Measurements from ENCODE around the gene BABAM2. TPM values are rescaled to one million over a fixed set of nuclear protein-coding genes. Genes with fewer than 3 reads are reported as not detected.

The BABAM2 gene
- total RNA-seq, 1 experiment from 2014 or later, result 16.3 TPM

- no peak overlapping the region for H3K4me2 ChIP-seq (ENCODE audit: low read length)
- ATAC-seq, result no peak
- H4K20me1 ChIP-seq (ENCODE audit: low read length), result no peaks in the 10 kb centered on the region
- H3F3A ChIP-seq (ENCODE audit: low read length, unreplicated experiment), result peaks cover 6% of the 10 kb centered on the region
- H3K4me1 ChIP-seq (ENCODE audit: insufficient read depth, low read length), result peaks cover 36% of the 10 kb centered on the region
- DNase-seq, result no peak
- no TSS peak for BruUV-seq (replicated peaks)
- POLR2A ChIA-PET (ENCODE audit: unreplicated experiment), result no interaction called here
- no peaks in the 10 kb centered on the region for H3K9me2 ChIP-seq (replicated peaks; ENCODE audit: low read length)
- no peak overlapping the region for H3K9ac ChIP-seq (ENCODE audit: low read length)
- intact Hi-C loops (cut with micrococcal nuclease), result loop anchor here (10.0 kb wide), 1 partner anchor 245 kb away; no protein-coding TSS in a partner anchor
- no peak overlapping the region for H2AFZ ChIP-seq (ENCODE audit: low read length)
- no peak for TF ChIP-seq EZH2phosphoT487 (IDR thresholded peaks at IDR 0.05; ENCODE audit: borderline replicate concordance, low read length)
- TF ChIP-seq EZH2 (IDR thresholded peaks at IDR 0.05; ENCODE audit: low read length, unreplicated experiment), result no peak
- no peaks in the 10 kb centered on the region for H3K36me3 ChIP-seq (ENCODE audit: low read depth, low read length)
- H3K27ac ChIP-seq (ENCODE audit: low read length), result no peak overlapping the region
- CTCF ChIA-PET, result no interaction called here
- no peaks in the 10 kb centered on the region for H3K27me3 ChIP-seq (ENCODE audit: low read length)
- no peaks in the 10 kb centered on the region for H3K9me3 ChIP-seq (ENCODE audit: low read length)
- no peak overlapping the region for H3K4me3 ChIP-seq (ENCODE audit: low read length)
- no peaks in the 10 kb centered on the region for H3K79me2 ChIP-seq (ENCODE audit: low read length)
These were observed 159.4 kb downstream of the BABAM2 start for GRCh38 chr2:28049899-28050298.

DNA sequence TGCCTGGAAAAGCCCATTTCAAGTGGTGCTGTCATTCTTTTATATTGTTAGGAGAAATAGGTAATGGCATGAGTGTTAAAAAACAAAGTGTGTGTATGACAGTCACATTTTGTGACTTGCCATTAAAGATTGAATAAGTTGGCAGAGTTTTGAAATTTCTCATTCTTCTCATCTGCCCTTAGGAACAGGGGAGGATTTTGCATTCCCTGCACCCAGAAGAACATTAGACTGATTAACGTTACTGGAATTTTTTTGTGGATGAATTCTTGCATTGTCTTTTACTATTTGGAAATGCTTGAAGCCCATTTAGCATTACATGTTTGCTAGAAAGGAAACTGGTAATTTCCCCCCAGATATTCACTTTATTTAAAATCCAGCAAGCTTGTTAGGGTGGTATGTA lies 162.2 kb downstream of the BABAM2 start:
- ATAC-seq (no peak), DNase-seq (no peak)
- H3K27ac ChIP-seq (ENCODE audit: low read length), result no peak overlapping the region
- H3K4me3 ChIP-seq (ENCODE audit: low read length), result no peak overlapping the region
- no peaks in the 10 kb centered on the region for H3K36me3 ChIP-seq (ENCODE audit: low read depth, low read length)
- ChIA-PET POLR2A (ENCODE audit: unreplicated experiment) (no interaction called here), CTCF (no interaction called here)
- H3K27me3 ChIP-seq (ENCODE audit: low read length), result no peaks in the 10 kb centered on the region
- no peak overlapping the region for H3K9ac ChIP-seq (ENCODE audit: low read length)
- H3K9me3 ChIP-seq (ENCODE audit: low read length), result no peaks in the 10 kb centered on the region
- H2AFZ ChIP-seq (ENCODE audit: low read length), result no peak overlapping the region
- BruUV-seq (replicated peaks), result no TSS peak
- no peaks in the 10 kb centered on the region for H3F3A ChIP-seq (ENCODE audit: low read length, unreplicated experiment)
- H4K20me1 ChIP-seq (ENCODE audit: low read length), result no peaks in the 10 kb centered on the region
- intact Hi-C loops (cut with micrococcal nuclease), result no loop called here
- no peak overlapping the region for H3K4me2 ChIP-seq (ENCODE audit: low read length)
- TF ChIP-seq CTCF (conservative IDR thresholded peaks at IDR 0.05; ENCODE audit: low read depth, low read length), result no peak
- TF ChIP-seq EZH2phosphoT487 (IDR thresholded peaks at IDR 0.05; ENCODE audit: borderline replicate concordance, low read length), result no peak
- no peak for TF ChIP-seq EZH2 (IDR thresholded peaks at IDR 0.05; ENCODE audit: low read length, unreplicated experiment)
- no peaks in the 10 kb centered on the region for H3K9me2 ChIP-seq (replicated peaks; ENCODE audit: low read length)
- peaks cover 14% of the 10 kb centered on the region for H3K4me1 ChIP-seq (ENCODE audit: insufficient read depth, low read length)
- H3K79me2 ChIP-seq (ENCODE audit: low read length), result no peaks in the 10 kb centered on the region

- intact Hi-C loops (cut with micrococcal nuclease), result no loop called here
- Histone ChIP-seq H3K9me2 (replicated peaks; ENCODE audit: low read length) (no peaks in the 10 kb centered on the region), H2AFZ (ENCODE audit: low read length) (no peak overlapping the region), H3K4me3 (ENCODE audit: low read length) (no peak overlapping the region), H3K4me2 (ENCODE audit: low read length) (no peak overlapping the region), H4K20me1 (ENCODE audit: low read length) (no peaks in the 10 kb centered on the region), H3F3A (ENCODE audit: low read length, unreplicated experiment) (no peaks in the 10 kb centered on the region), H3K79me2 (ENCODE audit: low read length) (no peaks in the 10 kb centered on the region), H3K9ac (ENCODE audit: low read length) (no peak overlapping the region), H3K9me3 (ENCODE audit: low read length) (no peaks in the 10 kb centered on the region), H3K27me3 (ENCODE audit: low read length) (no peaks in the 10 kb centered on the region), H3K36me3 (ENCODE audit: low read depth, low read length) (no peaks in the 10 kb centered on the region), H3K27ac (ENCODE audit: low read length) (no peak overlapping the region), H3K4me1 (ENCODE audit: insufficient read depth, low read length) (peaks cover 5% of the 10 kb centered on the region)
- ChIA-PET POLR2A (ENCODE audit: unreplicated experiment) (no interaction called here), CTCF (no interaction called here)
- ATAC-seq, result no peak
- no peak for TF ChIP-seq EZH2phosphoT487 (IDR thresholded peaks at IDR 0.05; ENCODE audit: borderline replicate concordance, low read length)
- TF ChIP-seq EZH2 (IDR thresholded peaks at IDR 0.05; ENCODE audit: low read length, unreplicated experiment), result no peak
- TF ChIP-seq CTCF (conservative IDR thresholded peaks at IDR 0.05; ENCODE audit: low read depth, low read length), result no peak
- BruUV-seq (replicated peaks), result no TSS peak
- no peak for DNase-seq
These were observed 163.1 kb downstream of the BABAM2 start for GRCh38 chr2:28053597-28053996.

Measured in PC-3 (cell line).